GM06990 (cell line): ENCODE results near the gene MYO15B.

Source experiments
- DNase-seq: peaks from one replicate; pipeline ENCODE4 v3.0.0-alpha.2; 2011; ENCODE audit not compliant: insufficient read length; ENCODE audit errors: extremely low read depth
- H3K27me3 ChIP-seq: replicated peaks from 2 replicates; pipeline ENCODE4 v1.6.0; 2011; ENCODE audit warnings: low read length; ENCODE audit not compliant: control insufficient read depth, insufficient read depth
- H3K36me3 ChIP-seq: 2 replicates; pipeline ENCODE4 v1.5.1; 2011; ENCODE audit warnings: low read length; ENCODE audit not compliant: control insufficient read depth, insufficient read depth
- H3K4me3 ChIP-seq: replicated peaks from 2 replicates; pipeline ENCODE4 v1.5.1; 2011; ENCODE audit warnings: low read depth, mild to moderate bottlenecking, control low read depth, low read length
- CTCF ChIP-seq: IDR thresholded peaks from 2 replicates; pipeline ENCODE4 v1.5.1; 2011; ENCODE audit warnings: low read length, control low read depth, mild to moderate bottlenecking, inconsistent platforms; ENCODE audit not compliant: insufficient read depth, poor library complexity, severe bottlenecking

MYO15B gene

GRCh38 chr17:75572713-75573539 lies 14.7 kb upstream of the MYO15B start:
- no peaks in the 10 kb centered on the region for H3K27me3 ChIP-seq
- DNase-seq: no peak
- no peak overlapping the region for H3K4me3 ChIP-seq
- TF ChIP-seq CTCF: no peak
- H3K36me3 ChIP-seq: no peaks in the 10 kb centered on the region

DNA sequence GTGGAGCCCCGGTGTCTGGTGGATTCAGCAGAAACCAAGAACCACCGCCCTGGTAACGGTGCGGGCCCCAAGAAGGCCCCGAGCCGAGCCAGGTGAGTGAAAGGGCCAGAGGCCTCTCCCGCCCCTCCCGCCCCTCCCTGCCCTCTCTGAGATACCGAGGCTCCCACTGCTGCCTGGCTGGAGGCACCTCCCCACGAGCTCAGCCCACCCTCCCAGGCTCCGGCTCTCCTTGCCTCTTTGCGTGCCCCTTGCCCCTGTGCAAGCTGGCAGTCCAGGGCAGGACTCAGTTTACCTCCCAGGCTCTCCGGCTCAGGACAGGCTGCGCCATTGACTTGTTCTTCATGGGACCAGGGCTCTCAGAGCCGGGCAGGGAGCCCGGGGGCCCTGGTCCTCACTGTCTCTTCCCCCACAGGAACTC lies 14.1 kb upstream of the MYO15B start:
- DNase-seq: no peak
- TF ChIP-seq CTCF: no peak

DNA sequence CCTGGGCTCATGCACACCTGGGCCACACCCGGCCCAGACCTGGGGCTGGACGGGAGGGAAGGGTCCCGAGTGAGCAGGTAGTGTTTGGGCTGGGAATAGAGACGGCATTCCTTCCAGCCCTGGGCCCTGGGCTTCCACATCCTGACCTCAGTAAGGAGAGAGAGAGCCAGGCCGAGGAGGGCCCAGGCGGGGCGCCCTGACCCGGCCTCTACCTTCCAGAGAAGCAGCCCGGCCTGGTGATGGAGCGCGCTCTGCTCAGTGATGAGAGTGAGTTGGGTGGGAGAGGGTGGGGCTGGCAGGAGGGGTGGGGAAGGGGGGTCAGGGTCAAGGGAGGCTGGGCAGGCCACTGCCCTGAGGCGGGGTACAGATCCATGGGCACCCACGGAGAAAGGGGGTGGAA lies 13.6 kb upstream of the MYO15B start:
- no peak for DNase-seq
- no peaks in the 10 kb centered on the region for H3K27me3 ChIP-seq
- H3K36me3 ChIP-seq: no peaks in the 10 kb centered on the region
- no peak overlapping the region for H3K4me3 ChIP-seq
- no peak for TF ChIP-seq CTCF

More for the DNA sequence above, 14.1 kb upstream of the MYO15B start:
- Histone ChIP-seq H3K36me3 (no peaks in the 10 kb centered on the region), H3K4me3 (no peak overlapping the region), H3K27me3 (no peaks in the 10 kb centered on the region)

DNA sequence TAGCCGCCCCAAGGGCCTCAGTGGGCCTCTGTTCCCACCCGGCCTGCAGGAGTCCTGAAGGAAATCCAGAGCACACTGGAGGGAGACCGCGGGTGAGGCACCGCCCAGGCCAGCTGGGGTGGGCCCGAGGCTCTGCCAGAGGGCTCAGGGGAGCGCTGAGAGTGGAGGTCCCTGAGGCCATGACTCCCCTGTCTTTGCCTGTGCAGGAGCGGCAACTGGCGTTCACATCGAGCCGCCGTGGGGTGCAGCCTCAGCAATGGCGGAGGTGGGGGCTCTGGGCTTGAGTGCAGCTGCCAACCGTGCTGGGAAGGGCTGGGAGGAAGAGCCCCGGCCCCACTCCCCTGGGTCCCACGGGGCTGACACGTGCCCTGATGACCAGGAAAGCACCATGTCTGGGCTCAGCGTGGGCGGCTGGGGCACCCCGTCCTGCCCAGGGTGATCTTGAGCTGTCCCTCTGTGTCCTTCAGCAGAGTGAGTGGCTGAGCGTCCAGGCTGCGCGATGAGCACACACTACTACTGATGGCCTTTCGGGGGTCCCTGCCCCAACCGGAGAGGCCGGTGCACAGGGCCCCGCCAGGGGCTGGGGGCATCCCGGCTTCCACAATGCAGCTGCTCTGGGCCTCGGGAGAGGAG lies 13.1 kb upstream of the MYO15B start:
- TF ChIP-seq CTCF: no peak
- H3K36me3 ChIP-seq: no peaks in the 10 kb centered on the region
- H3K27me3 ChIP-seq: no peaks in the 10 kb centered on the region
- no peak for DNase-seq
- no peak overlapping the region for H3K4me3 ChIP-seq

- no peak for TF ChIP-seq CTCF
- no peak overlapping the region for H3K4me3 ChIP-seq
Measured at GRCh38 chr17:75575197-75575596, 12.4 kb upstream of the MYO15B start.

More at GRCh38 chr17:75575197-75575596, 12.4 kb upstream of the MYO15B start:
- no peak for DNase-seq
- Histone ChIP-seq H3K36me3 (no peaks in the 10 kb centered on the region), H3K27me3 (no peaks in the 10 kb centered on the region)
